ENCODE data around the gene PPP6R1.

Gene PPP6R1

DNA sequence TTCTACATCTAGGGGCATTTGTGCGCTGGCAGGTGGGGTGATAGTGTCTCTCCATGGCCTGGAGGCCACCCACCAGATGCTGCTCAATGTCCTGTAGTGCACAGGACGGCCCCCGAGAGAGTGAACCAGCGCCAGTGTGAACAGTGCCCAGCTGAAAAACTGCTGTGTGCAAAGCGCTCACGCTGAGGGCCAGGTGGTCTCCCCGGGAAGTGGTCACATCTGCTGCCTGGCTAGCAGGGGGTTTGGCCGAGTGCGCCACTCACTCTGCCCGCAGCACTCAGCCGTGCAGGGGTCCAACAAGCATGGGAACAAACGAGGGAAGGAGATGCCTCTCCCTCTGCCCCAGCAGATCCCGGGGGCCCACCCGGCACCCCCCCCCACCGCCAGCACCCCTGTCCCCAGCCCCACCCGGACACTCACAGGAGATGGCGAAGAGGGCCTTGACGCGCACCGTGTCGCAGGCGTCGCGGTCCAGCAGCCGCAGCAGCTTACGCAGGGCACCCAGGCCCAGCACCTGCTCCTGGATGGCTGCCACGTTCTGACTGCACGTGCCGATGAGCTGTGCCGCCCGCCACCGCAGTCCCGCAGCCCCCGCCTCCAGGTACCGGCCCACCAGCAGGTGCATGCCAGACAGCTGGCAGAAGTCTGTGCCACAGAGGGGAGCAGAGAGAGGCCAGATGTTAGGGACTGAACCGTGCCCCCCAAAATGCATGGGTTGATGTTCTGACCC lies 15.3 kb upstream of the PPP6R1 start:
- Histone ChIP-seq H3K4me2 (ENCODE audit: low read length) (no peak overlapping the region), H3K4me3 (ENCODE audit: low read depth, low read length) (no peak overlapping the region), H3K4ac (ENCODE audit: low read depth, low read length) (no peak overlapping the region), H3K9me3 (ENCODE audit: insufficient read depth, low read depth, low read length) (peaks cover 5% of the 10 kb centered on the region), H2BK5ac (ENCODE audit: low read depth, low read length, poor library complexity) (no peak overlapping the region), H3K27me3 (ENCODE audit: insufficient read depth, low read length) (no peaks in the 10 kb centered on the region), H4K8ac (ENCODE audit: low read depth, low read length) (no peak overlapping the region), H3K18ac (ENCODE audit: low read length) (no peak overlapping the region), H3K4me1 (ENCODE audit: control insufficient read depth in 1 of 2, insufficient read depth in 2 of 2, low read length in 2 of 2) (peaks cover 0 to 1% of the 10 kb centered on the region in 2 experiments), H3K14ac (ENCODE audit: low read length) (no peak overlapping the region), H2BK12ac (ENCODE audit: low read length) (no peak overlapping the region), H4K12ac (ENCODE audit: low read depth, low read length) (no peak overlapping the region), H3K79me2 (ENCODE audit: control insufficient read depth, insufficient read depth, low read length, poor library complexity) (no peaks in the 10 kb centered on the region), H3K9ac (ENCODE audit: low read length) (no peak overlapping the region), H3K27ac (ENCODE audit: low read depth, low read length) (no peak overlapping the region), H4K91ac (ENCODE audit: low read depth, low read length) (no peak overlapping the region), H3K23ac (ENCODE audit: low read length) (no peak overlapping the region), H3K79me1 (ENCODE audit: low read length) (no peaks in the 10 kb centered on the region), H2AK5ac (ENCODE audit: low read length) (no peak overlapping the region), H2BK120ac (ENCODE audit: insufficient read depth, low read length, poor library complexity) (no peak overlapping the region), H3K36me3 (ENCODE audit: control insufficient read depth in 1 of 2, insufficient read depth in 2 of 2, low read length in 2 of 2) (peaks cover 18 to 28% of the 10 kb centered on the region in 2 experiments), H2AFZ (ENCODE audit: insufficient read depth, low read length, poor library complexity) (no peak overlapping the region)
- no peak for DNase-seq
- no CpG with 5 or more reads among the region's 36 CpGs for WGBS (ENCODE audit: extremely low coverage, insufficient coverage, insufficient read length)

- H3K4ac ChIP-seq (ENCODE audit: low read depth, low read length) = no peak overlapping the region
These were observed 13.3 kb upstream of the PPP6R1 start for GRCh38 chr19:55272142-55272541.

DNA sequence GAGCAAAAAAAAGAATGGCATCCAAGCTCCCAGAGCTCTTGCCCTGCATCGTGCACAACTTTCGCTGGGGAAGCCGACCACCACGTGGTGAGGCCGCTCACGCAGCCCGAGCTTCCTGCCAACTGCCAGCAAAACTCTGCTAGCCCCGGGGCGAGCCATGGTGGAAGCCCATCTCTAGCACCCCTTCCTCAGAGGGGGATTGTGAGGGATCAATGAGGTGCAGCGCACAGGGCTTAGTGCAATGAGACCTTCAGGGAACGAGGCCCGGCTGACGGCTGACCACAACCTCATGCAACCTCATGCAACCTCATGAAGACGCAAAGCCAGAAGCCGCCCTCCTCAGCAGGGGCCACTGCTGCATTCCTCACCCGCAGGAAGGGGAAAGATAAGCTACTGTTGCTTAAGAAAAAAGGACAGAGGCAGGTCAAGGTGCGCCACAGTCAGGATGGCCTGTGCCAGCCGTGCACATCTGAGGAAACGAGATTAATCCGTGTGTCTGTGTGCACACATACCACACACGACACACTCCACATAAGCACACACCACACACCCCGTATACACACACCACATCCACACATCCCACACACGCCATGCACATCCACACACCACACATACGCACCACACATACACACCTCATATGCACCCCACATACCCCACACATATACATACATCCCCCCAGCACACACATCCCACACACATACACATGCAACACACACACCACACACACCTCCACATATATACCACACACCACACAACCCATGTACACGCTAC lies 11.5 kb upstream of the PPP6R1 start:
- H3K23ac ChIP-seq (ENCODE audit: low read length) = peak overlapping the region; percentile 42
- no peak overlapping the region for H3K14ac ChIP-seq (ENCODE audit: low read length)
- no peaks in the 10 kb centered on the region for H3K79me1 ChIP-seq (ENCODE audit: low read length)
- no peaks in the 10 kb centered on the region for H3K4me1 ChIP-seq (ENCODE audit: control insufficient read depth in 1 of 2, insufficient read depth in 2 of 2, low read length in 2 of 2)
- no peak overlapping the region for H3K27ac ChIP-seq (ENCODE audit: low read depth, low read length)
- H3K4me2 ChIP-seq (ENCODE audit: low read length) = no peak overlapping the region
- H3K79me2 ChIP-seq (ENCODE audit: control insufficient read depth, insufficient read depth, low read length, poor library complexity) = no peaks in the 10 kb centered on the region
- no peak overlapping the region for H3K18ac ChIP-seq (ENCODE audit: low read length)
- peak overlapping the region; percentile 61 for H3K4me3 ChIP-seq (ENCODE audit: low read depth, low read length)
- H4K91ac ChIP-seq (ENCODE audit: low read depth, low read length) = no peak overlapping the region
- H3K9me3 ChIP-seq (ENCODE audit: insufficient read depth, low read depth, low read length) = peaks cover 9% of the 10 kb centered on the region
- H3K27me3 ChIP-seq (ENCODE audit: insufficient read depth, low read length) = no peaks in the 10 kb centered on the region
- WGBS (ENCODE audit: extremely low coverage, insufficient coverage, insufficient read length) = 100% methylated on average over 3 of the region's 25 CpGs
- no peak overlapping the region for H4K12ac ChIP-seq (ENCODE audit: low read depth, low read length)
- H4K8ac ChIP-seq (ENCODE audit: low read depth, low read length) = no peak overlapping the region
- no peak overlapping the region for H2BK5ac ChIP-seq (ENCODE audit: low read depth, low read length, poor library complexity)
- peak; percentile 51 to 64 for DNase-seq
- H3K9ac ChIP-seq (ENCODE audit: low read length) = no peak overlapping the region
- H2AFZ ChIP-seq (ENCODE audit: insufficient read depth, low read length, poor library complexity) = no peak overlapping the region
- H3K36me3 ChIP-seq (ENCODE audit: control insufficient read depth in 1 of 2, insufficient read depth in 2 of 2, low read length in 2 of 2) = peaks cover 7 to 16% of the 10 kb centered on the region in 2 experiments
- no peak overlapping the region for H3K4ac ChIP-seq (ENCODE audit: low read depth, low read length)
- H2AK5ac ChIP-seq (ENCODE audit: low read length) = no peak overlapping the region
- H2BK120ac ChIP-seq (ENCODE audit: insufficient read depth, low read length, poor library complexity) = no peak overlapping the region
- H2BK12ac ChIP-seq (ENCODE audit: low read length) = no peak overlapping the region

More at GRCh38 chr19:55272142-55272541, 13.3 kb upstream of the PPP6R1 start:
- H3K14ac ChIP-seq (ENCODE audit: low read length) = no peak overlapping the region
- H3K9me3 ChIP-seq (ENCODE audit: insufficient read depth, low read depth, low read length) = peaks cover 5% of the 10 kb centered on the region
- H3K36me3 ChIP-seq (ENCODE audit: control insufficient read depth in 1 of 2, insufficient read depth in 2 of 2, low read length in 2 of 2) = peaks cover 14 to 22% of the 10 kb centered on the region in 2 experiments
- no CpG with 5 or more reads among the region's 18 CpGs for WGBS (ENCODE audit: extremely low coverage, insufficient coverage, insufficient read length)
- H3K79me2 ChIP-seq (ENCODE audit: control insufficient read depth, insufficient read depth, low read length, poor library complexity) = no peaks in the 10 kb centered on the region
- no peaks in the 10 kb centered on the region for H3K27me3 ChIP-seq (ENCODE audit: insufficient read depth, low read length)
- no peak overlapping the region for H4K8ac ChIP-seq (ENCODE audit: low read depth, low read length)
- H2AFZ ChIP-seq (ENCODE audit: insufficient read depth, low read length, poor library complexity) = no peak overlapping the region
- H3K4me1 ChIP-seq (ENCODE audit: control insufficient read depth in 1 of 2, insufficient read depth in 2 of 2, low read length in 2 of 2) = no peaks in the 10 kb centered on the region
- H4K12ac ChIP-seq (ENCODE audit: low read depth, low read length) = no peak overlapping the region
- no peak overlapping the region for H3K9ac ChIP-seq (ENCODE audit: low read length)
- H2AK5ac ChIP-seq (ENCODE audit: low read length) = no peak overlapping the region
- no peak overlapping the region for H3K4me2 ChIP-seq (ENCODE audit: low read length)
- no peak overlapping the region for H2BK120ac ChIP-seq (ENCODE audit: insufficient read depth, low read length, poor library complexity)
- H3K18ac ChIP-seq (ENCODE audit: low read length) = no peak overlapping the region
- DNase-seq = no peak
- no peak overlapping the region for H2BK12ac ChIP-seq (ENCODE audit: low read length)
- no peak overlapping the region for H3K23ac ChIP-seq (ENCODE audit: low read length)
- H2BK5ac ChIP-seq (ENCODE audit: low read depth, low read length, poor library complexity) = no peak overlapping the region
- H3K79me1 ChIP-seq (ENCODE audit: low read length) = no peaks in the 10 kb centered on the region
- no peak overlapping the region for H4K91ac ChIP-seq (ENCODE audit: low read depth, low read length)
- H3K4me3 ChIP-seq (ENCODE audit: low read depth, low read length) = no peak overlapping the region
- H3K27ac ChIP-seq (ENCODE audit: low read depth, low read length) = no peak overlapping the region

DNA sequence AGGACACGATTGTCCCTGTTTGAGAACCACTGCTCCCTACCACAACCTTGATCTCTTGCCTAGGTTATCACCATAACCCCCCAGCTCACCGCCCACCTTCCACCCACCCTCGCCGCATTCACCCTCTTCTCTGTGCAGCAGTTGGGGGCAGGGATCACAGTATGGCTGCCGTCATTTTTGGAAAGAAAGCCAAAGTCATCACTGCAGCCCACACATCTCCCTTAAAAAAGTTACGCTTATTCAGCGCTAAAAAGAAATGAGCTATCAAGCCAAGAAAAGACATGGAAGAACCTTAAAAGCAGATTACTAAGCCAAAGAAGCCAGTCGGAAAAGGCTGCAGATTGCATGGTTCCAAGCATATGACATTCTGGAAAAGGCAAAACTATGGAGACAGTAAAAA lies 10.5 kb upstream of the PPP6R1 start:
- Histone ChIP-seq H3K9ac (ENCODE audit: low read length) (no peak overlapping the region), H3K18ac (ENCODE audit: low read length) (no peak overlapping the region), H3K9me3 (ENCODE audit: insufficient read depth, low read depth, low read length) (peaks cover 9% of the 10 kb centered on the region), H4K12ac (ENCODE audit: low read depth, low read length) (no peak overlapping the region), H3K36me3 (ENCODE audit: control insufficient read depth in 1 of 2, insufficient read depth in 2 of 2, low read length in 2 of 2) (peaks cover 5 to 11% of the 10 kb centered on the region in 2 experiments), H3K14ac (ENCODE audit: low read length) (no peak overlapping the region), H4K91ac (ENCODE audit: low read depth, low read length) (no peak overlapping the region), H3K27me3 (ENCODE audit: insufficient read depth, low read length) (no peaks in the 10 kb centered on the region), H3K4me1 (ENCODE audit: control insufficient read depth in 1 of 2, insufficient read depth in 2 of 2, low read length in 2 of 2) (no peaks in the 10 kb centered on the region), H3K4me2 (ENCODE audit: low read length) (no peak overlapping the region), H3K27ac (ENCODE audit: low read depth, low read length) (no peak overlapping the region), H2BK5ac (ENCODE audit: low read depth, low read length, poor library complexity) (no peak overlapping the region), H3K4ac (ENCODE audit: low read depth, low read length) (no peak overlapping the region), H3K4me3 (ENCODE audit: low read depth, low read length) (no peak overlapping the region), H2AFZ (ENCODE audit: insufficient read depth, low read length, poor library complexity) (no peak overlapping the region), H2BK120ac (ENCODE audit: insufficient read depth, low read length, poor library complexity) (no peak overlapping the region), H2BK12ac (ENCODE audit: low read length) (no peak overlapping the region), H3K79me2 (ENCODE audit: control insufficient read depth, insufficient read depth, low read length, poor library complexity) (no peaks in the 10 kb centered on the region), H3K79me1 (ENCODE audit: low read length) (no peaks in the 10 kb centered on the region), H4K8ac (ENCODE audit: low read depth, low read length) (no peak overlapping the region), H2AK5ac (ENCODE audit: low read length) (no peak overlapping the region), H3K23ac (ENCODE audit: low read length) (no peak overlapping the region)
- WGBS (ENCODE audit: extremely low coverage, insufficient coverage, insufficient read length) = no CpG with 5 or more reads among the region's 8 CpGs
- DNase-seq = no peak

All from trophoblast cell (in vitro differentiated cells and primary cell).